Measurements from ENCODE around the gene LMLN.
"Not testable (repeated sequence)": the region's sequence is repeated elsewhere in the genome, so short reads cannot be mapped to it uniquely, and the experiment has no call there.

The LMLN gene

GRCh38 chr3:198027799-198028390 is 67.9 kb downstream of the LMLN start:
- DNase-seq, result no peak

GRCh38 chr3:198028718-198029117 is 68.7 kb downstream of the LMLN start:
- DNase-seq, result no peak

GRCh38 chr3:198030125-198030524 is 70.1 kb downstream of the LMLN start:
- no peak for DNase-seq

- DNase-seq, result no peak
These were observed 70.7 kb downstream of the LMLN start for GRCh38 chr3:198030726-198031125.

- no peak for DNase-seq
These were observed 72.3 kb downstream of the LMLN start for GRCh38 chr3:198032039-198032936.

GRCh38 chr3:198043119-198043518 is 83.1 kb downstream of the LMLN start:
- DNase-seq, result no peak

GRCh38 chr3:198046120-198046857 is 86.3 kb downstream of the LMLN start:
- DNase-seq, result no peak

- DNase-seq, result no peak
These were observed 88.4 kb downstream of the LMLN start for GRCh38 chr3:198048445-198048844.

GRCh38 chr3:198051836-198052235 is 91.8 kb downstream of the LMLN start:
- DNase-seq, result no peak

- not testable (repeated sequence) for DNase-seq
These were observed 93.4 kb downstream of the LMLN start for GRCh38 chr3:198053462-198053861.

GRCh38 chr3:198061119-198062067 is 101.4 kb downstream of the LMLN start:
- no peak for DNase-seq

GRCh38 chr3:198062068-198062465 is 102.0 kb downstream of the LMLN start:
- DNase-seq, result no peak

- no peak for DNase-seq
These were observed 104.4 kb downstream of the LMLN start for GRCh38 chr3:198064420-198064819.

GRCh38 chr3:198065897-198066296 is 105.9 kb downstream of the LMLN start:
- no peak for DNase-seq

GRCh38 chr3:198067416-198067815 is 107.4 kb downstream of the LMLN start:
- no peak for DNase-seq

- DNase-seq, result no peak
These were observed 110.9 kb downstream of the LMLN start for GRCh38 chr3:198070871-198071270.

- DNase-seq, result peak; percentile 25
These were observed 111.7 kb downstream of the LMLN start for GRCh38 chr3:198071602-198072287.

GRCh38 chr3:198076722-198077308 is 116.8 kb downstream of the LMLN start:
- no peak for DNase-seq

GRCh38 chr3:198079771-198080520 is 119.9 kb downstream of the LMLN start:
- peak; percentile 31 for DNase-seq

GRCh38 chr3:198080521-198081384 is 120.7 kb downstream of the LMLN start:
- DNase-seq, result peak; percentile 91

Measured in RPMI8226 (cell line).